ENCODE data around the gene ETFB.

DNA sequence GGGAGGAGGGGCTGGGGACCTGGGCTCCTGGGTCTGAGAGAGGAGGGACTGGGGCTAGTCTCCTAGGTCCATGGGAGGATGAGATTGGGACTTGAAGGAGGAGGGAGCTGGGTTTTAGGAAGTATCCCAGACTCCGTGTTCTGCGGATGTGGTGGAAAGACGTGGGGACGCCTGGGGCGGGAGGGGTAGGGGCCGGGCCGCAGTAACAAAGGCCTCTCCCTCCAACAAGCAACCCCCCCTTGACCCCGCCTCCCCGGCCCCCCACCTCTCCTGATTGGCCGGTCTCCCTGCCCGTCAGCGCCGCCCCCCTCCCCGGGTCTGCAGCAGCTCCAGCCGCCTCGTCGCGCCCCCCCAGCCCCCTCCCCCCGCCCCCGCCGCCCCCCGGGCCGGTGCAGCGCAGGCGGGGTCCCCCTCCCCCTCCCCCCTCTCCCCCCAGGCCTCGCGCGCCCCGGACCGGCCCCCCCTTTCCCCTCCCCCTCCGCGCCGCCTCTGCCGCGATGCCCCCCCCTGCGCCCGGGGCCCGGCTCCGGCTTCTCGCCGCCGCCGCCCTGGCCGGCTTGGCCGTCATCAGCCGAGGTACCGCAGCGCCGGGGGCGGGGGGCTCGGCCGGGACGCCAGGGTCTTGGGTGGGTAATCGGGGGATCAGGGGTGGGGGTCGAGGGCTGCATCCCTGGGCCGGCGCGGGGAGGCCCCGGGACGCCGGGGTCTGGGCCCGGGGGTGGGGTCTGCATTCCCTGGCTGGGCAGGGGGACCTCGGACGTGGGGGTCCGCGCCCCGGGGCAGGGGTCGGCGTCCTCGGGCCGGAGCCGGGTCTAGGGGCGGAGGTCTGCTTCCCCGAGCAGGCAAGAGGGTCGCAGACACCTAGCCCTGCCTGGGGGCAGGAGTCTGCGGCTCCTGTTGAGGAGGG, 54.6 kb downstream of the ETFB start, which contains the start of gene IGLON5:
- TF ChIP-seq CTCF (IDR thresholded peaks at IDR 0.05 in 2 of 3, conservative IDR thresholded peaks at IDR 0.05 in 1 of 3; ENCODE audit: borderline replicate concordance in 1 of 3, insufficient read depth in 1 of 3, low read depth in 2 of 3, low read length in 2 of 3) (no peak), RAD21 (IDR thresholded peaks at IDR 0.05; ENCODE audit: low read depth) (no peak), POLR2AphosphoS5 (IDR thresholded peaks at IDR 0.05; ENCODE audit: low read depth, low read length) (no peak), POLR2A (IDR thresholded peaks at IDR 0.05; ENCODE audit: borderline replicate concordance, extremely low read depth, insufficient read depth, insufficient read length) (no peak), ZNF274 (IDR thresholded peaks at IDR 0.05; ENCODE audit: low read depth, low read length) (no peak), SIN3A (IDR thresholded peaks at IDR 0.05; ENCODE audit: low read depth) (no peak), EZH2phosphoT487 (IDR thresholded peaks at IDR 0.05; ENCODE audit: borderline replicate concordance) (no peak), EZH2 (IDR thresholded peaks at IDR 0.05) (no peak), ZBTB33 (IDR thresholded peaks at IDR 0.05; ENCODE audit: extremely low read depth, insufficient replicate concordance, low read length) (no peak), YY1 (IDR thresholded peaks at IDR 0.05; ENCODE audit: extremely low read depth, insufficient replicate concordance, low read depth, low read length) (no peak), CEBPB (IDR thresholded peaks at IDR 0.05; ENCODE audit: low read depth) (no peak)
- TF ChIP-seq, protein P1, sequence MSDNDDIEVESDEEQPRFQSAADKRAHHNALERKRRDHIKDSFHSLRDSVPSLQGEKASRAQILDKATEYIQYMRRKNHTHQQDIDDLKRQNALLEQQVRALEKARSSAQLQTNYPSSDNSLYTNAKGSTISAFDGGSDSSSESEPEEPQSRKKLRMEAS (IDR thresholded peaks at IDR 0.05) = no peak

All from HCT116 (cell line).